Mesendoderm (in vitro differentiated cells): ENCODE data around the gene SMARCD3.

Source experiments
- DNase-seq: peaks from one replicate; pipeline ENCODE4 v3.0.0; 2013
- H2AK5ac ChIP-seq: 2 replicates; pipeline ENCODE4 v1.6.1; 2013; ENCODE audit warnings: low read length, inconsistent platforms
- H2BK120ac ChIP-seq: 2 replicates; pipeline ENCODE4 v1.6.1; 2013; ENCODE audit warnings: low read depth, mild to moderate bottlenecking, low read length, moderate library complexity, mixed read lengths
- H2BK15ac ChIP-seq: replicated peaks from 2 replicates; pipeline ENCODE4 v1.6.1; 2013; ENCODE audit warnings: low read depth, mild to moderate bottlenecking, moderate library complexity
- H2BK5ac ChIP-seq: 2 replicates; pipeline ENCODE4 v1.6.1; 2013; ENCODE audit warnings: low read length, inconsistent platforms
- H3K18ac ChIP-seq: 2 replicates; pipeline ENCODE4 v1.6.1; 2013; ENCODE audit warnings: mild to moderate bottlenecking, low read length, mixed read lengths
- H3K23ac ChIP-seq: one replicate; pipeline ENCODE4 v1.6.1; 2013; ENCODE audit warnings: low read length
- H3K27ac ChIP-seq: 2 replicates; pipeline ENCODE4 v1.5.1; 2013; ENCODE audit warnings: low read depth, mild to moderate bottlenecking, inconsistent platforms, low read length, moderate library complexity
- H3K27me3 ChIP-seq: 2 replicates; pipeline ENCODE4 v1.6.1; 2013; ENCODE audit warnings: low read length, control low read depth, mild to moderate bottlenecking, inconsistent platforms; ENCODE audit not compliant: insufficient read depth, poor library complexity
- H3K36me3 ChIP-seq: 2 replicates; pipeline ENCODE4 v1.6.1; 2013; ENCODE audit warnings: low read length, inconsistent platforms; ENCODE audit not compliant: control insufficient read depth, insufficient read depth
- H3K4ac ChIP-seq: one replicate; pipeline ENCODE4 v1.6.1; 2013; ENCODE audit warnings: low read depth, mild to moderate bottlenecking, low read length, moderate library complexity
- H3K4me1 ChIP-seq: 2 replicates; pipeline ENCODE4 v1.6.1; 2013; ENCODE audit warnings: low read depth, low read length, inconsistent platforms; ENCODE audit not compliant: control insufficient read depth
- H3K4me2 ChIP-seq: 2 replicates; pipeline ENCODE4 v1.6.1; 2013; ENCODE audit warnings: low read length
- H3K4me3 ChIP-seq: 2 replicates; pipeline ENCODE4 v1.5.1; 2013; ENCODE audit warnings: mild to moderate bottlenecking, low read length
- H3K56ac ChIP-seq: one replicate; pipeline ENCODE4 v1.6.1; 2013; ENCODE audit warnings: low read length
- H3K79me1 ChIP-seq: 2 replicates; pipeline ENCODE4 v1.6.1; 2013; ENCODE audit warnings: low read length, inconsistent platforms
- H3K79me2 ChIP-seq: 2 replicates; pipeline ENCODE4 v1.6.1; 2013; ENCODE audit warnings: mild to moderate bottlenecking, low read length; ENCODE audit not compliant: control insufficient read depth, insufficient read depth
- H3K9ac ChIP-seq: 2 replicates; pipeline ENCODE4 v1.6.1; 2013; ENCODE audit warnings: low read length, inconsistent platforms
- H4K5ac ChIP-seq: one replicate; pipeline ENCODE4 v1.6.1; 2013; ENCODE audit warnings: low read length
- H4K8ac ChIP-seq: one replicate; pipeline ENCODE4 v1.6.1; 2013; ENCODE audit warnings: low read depth, mild to moderate bottlenecking, control low read depth, low read length, moderate library complexity
- WGBS: extraction: QIAGEN DNeasy Blood & Tissue Kit; methylation state at CpG from one replicate; pipeline ENCODE4 v1.1.7; 2013; ENCODE audit warnings: low lambda C conversion rate, missing lambda C conversion rate; ENCODE audit not compliant: insufficient coverage; ENCODE audit errors: extremely low coverage; 5-methylcytosine and 5-hydroxymethylcytosine counted together

Gene SMARCD3

DNA sequence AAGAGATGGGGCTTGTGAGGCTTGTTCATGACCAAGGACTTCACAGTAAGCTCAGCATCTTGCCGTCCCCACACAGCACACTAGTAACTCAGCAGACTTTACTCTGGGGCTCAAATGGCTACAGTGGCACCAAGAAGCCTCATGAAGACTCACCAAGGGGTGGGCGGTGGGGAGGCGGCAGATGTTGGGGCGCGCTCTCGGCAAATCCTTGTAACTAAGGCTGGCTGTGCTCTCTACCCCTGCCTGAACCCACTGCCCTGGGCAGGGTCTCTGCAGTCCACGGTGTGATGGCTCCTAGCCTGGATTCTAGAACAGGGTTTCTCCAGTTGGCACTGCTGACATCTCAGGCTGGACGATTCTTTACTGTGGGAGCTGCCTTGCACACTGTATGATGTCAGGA is 12.4 kb upstream of the SMARCD3 start:
- Histone ChIP-seq H3K9ac (no peak overlapping the region), H2BK15ac (no peak overlapping the region), H3K27me3 (no peaks in the 10 kb centered on the region), H2BK120ac (no peak overlapping the region), H3K18ac (no peak overlapping the region), H2BK5ac (no peak overlapping the region), H4K5ac (no peak overlapping the region), H3K4me1 (peaks cover 2% of the 10 kb centered on the region), H3K4me3 (no peak overlapping the region), H2AK5ac (no peak overlapping the region), H3K79me1 (no peaks in the 10 kb centered on the region), H3K27ac (no peak overlapping the region), H3K4me2 (no peak overlapping the region), H3K23ac (peak overlapping the region; percentile 90), H3K79me2 (no peaks in the 10 kb centered on the region), H3K36me3 (no peaks in the 10 kb centered on the region), H3K56ac (no peak overlapping the region), H3K4ac (no peak overlapping the region), H4K8ac (no peak overlapping the region)
- no peak for DNase-seq
- no CpG with 5 or more reads among the region's 8 CpGs for WGBS

DNA sequence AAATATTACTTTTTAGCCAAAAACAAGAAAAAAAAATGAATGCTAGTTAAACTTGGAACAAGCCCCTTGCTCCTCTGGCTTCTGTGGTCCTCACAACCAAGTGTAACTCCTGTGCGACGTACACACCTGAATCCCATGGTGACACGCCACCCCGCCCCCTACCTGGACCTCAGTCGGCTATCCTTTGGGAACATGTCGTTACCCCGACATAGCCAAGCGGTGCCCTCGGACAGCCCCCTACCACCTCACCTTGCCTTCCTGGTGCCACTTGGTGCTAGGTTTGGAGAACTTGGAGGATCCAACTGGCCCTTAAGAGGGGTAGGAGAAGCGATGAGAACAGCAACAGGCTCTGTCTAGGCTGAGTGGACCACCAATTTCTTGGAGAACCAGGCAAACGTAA is 12.0 kb upstream of the SMARCD3 start:
- no peak for DNase-seq
- Histone ChIP-seq H3K4me3 (no peak overlapping the region), H2BK15ac (no peak overlapping the region), H3K9ac (no peak overlapping the region), H3K23ac (peak overlapping the region; percentile 90), H3K56ac (no peak overlapping the region), H4K5ac (no peak overlapping the region), H3K79me2 (no peaks in the 10 kb centered on the region), H3K4me2 (no peak overlapping the region), H3K18ac (no peak overlapping the region), H4K8ac (no peak overlapping the region), H3K27me3 (no peaks in the 10 kb centered on the region), H3K36me3 (no peaks in the 10 kb centered on the region), H3K4ac (no peak overlapping the region), H3K4me1 (peaks cover 2% of the 10 kb centered on the region), H2BK120ac (no peak overlapping the region), H3K79me1 (no peaks in the 10 kb centered on the region), H2AK5ac (no peak overlapping the region), H3K27ac (no peak overlapping the region), H2BK5ac (no peak overlapping the region)
- no CpG with 5 or more reads among the region's 11 CpGs for WGBS

DNA sequence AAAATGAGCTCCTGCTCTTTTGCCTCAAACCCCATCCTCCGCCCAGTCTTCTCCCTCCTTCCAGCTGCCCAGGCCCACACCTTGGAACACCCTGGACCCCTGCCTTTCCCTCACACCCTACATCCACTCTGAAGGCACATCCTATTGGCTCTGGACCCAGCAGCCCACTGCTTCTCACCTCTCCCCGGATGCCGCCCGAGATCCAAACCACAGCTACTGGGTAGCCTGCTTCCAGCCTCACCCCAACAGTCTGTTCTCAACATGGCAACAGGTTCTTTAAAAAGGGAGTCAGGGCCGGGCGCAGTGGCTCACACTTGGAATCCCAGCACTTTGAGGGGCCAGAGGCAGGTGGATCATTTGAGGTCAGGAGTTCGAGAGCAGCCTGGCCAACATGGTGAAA is 9.5 kb upstream of the SMARCD3 start:
- H3K23ac ChIP-seq: no peak overlapping the region
- H3K4me2 ChIP-seq: no peak overlapping the region
- no peak for DNase-seq
- H2BK120ac ChIP-seq: no peak overlapping the region
- H3K79me1 ChIP-seq: no peaks in the 10 kb centered on the region
- H3K27ac ChIP-seq: no peak overlapping the region
- H4K8ac ChIP-seq: no peak overlapping the region
- H3K79me2 ChIP-seq: no peaks in the 10 kb centered on the region
- H4K5ac ChIP-seq: no peak overlapping the region
- no CpG with 5 or more reads among the region's 7 CpGs for WGBS
- H3K4me3 ChIP-seq: no peak overlapping the region
- H3K9ac ChIP-seq: no peak overlapping the region
- no peak overlapping the region for H2BK15ac ChIP-seq
- H3K56ac ChIP-seq: no peak overlapping the region
- peaks cover 2% of the 10 kb centered on the region for H3K4me1 ChIP-seq
- H3K18ac ChIP-seq: no peak overlapping the region
- no peaks in the 10 kb centered on the region for H3K27me3 ChIP-seq
- no peak overlapping the region for H2BK5ac ChIP-seq
- H3K4ac ChIP-seq: no peak overlapping the region
- H3K36me3 ChIP-seq: no peaks in the 10 kb centered on the region
- no peak overlapping the region for H2AK5ac ChIP-seq

DNA sequence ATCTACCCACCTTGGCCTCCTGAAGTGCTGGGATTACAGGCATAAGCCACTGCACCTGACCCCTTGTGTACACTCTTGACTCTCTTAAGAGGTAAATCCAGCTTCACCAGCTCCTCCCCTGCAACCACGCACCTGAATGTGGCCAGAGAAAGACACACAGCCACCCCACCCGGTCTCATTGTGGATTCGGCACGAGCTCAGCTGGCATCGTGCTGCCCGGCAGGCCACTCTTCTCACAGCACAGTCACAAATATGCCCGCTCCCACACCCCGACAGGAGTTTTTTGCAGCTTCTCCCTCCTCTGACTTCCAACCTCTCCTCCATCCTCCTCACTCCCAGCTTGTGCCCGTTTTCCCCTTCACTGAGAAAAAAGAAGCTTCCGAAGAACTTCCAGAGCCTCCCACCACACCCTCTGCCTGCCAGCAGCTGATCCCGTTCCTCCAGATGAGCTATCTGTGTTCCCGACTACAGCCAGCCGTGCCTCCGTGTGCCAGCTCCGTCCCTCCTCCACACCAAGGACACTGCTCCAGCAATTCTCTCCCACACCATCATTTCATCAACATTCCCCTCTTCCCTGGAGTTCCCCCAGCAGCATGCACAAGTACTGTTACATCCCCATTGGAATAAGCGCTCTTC is 8.0 kb upstream of the SMARCD3 start:
- Histone ChIP-seq H2AK5ac (no peak overlapping the region), H4K5ac (no peak overlapping the region), H3K4me2 (no peak overlapping the region)

DNA sequence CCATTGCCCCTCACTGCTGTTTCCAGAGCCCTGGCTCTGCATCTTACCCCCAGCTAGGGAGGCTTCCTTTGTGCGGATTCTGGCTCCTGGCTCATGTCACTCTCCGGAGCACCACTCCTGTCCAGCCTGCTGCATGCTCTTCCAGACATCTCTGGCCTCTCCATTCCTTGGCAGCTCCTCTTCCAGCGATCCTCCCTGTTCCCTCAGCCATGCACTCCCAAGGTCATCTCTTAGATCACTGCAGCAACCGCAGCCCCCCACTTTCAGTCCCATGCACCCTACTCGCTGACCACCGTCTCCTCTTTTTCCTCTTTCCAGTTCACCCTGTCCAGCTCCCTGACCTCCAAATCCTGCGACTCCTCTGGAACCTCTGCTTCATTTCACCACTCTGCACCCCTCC is 6.9 kb upstream of the SMARCD3 start:
- H3K18ac ChIP-seq: no peak overlapping the region
- H3K56ac ChIP-seq: no peak overlapping the region
- no peak overlapping the region for H4K5ac ChIP-seq
- H3K27ac ChIP-seq: no peak overlapping the region
- no peak overlapping the region for H3K9ac ChIP-seq
- no peak overlapping the region for H3K23ac ChIP-seq
- no peaks in the 10 kb centered on the region for H3K79me2 ChIP-seq
- no peak overlapping the region for H3K4me3 ChIP-seq
- H3K36me3 ChIP-seq: no peaks in the 10 kb centered on the region
- H2AK5ac ChIP-seq: no peak overlapping the region
- H4K8ac ChIP-seq: no peak overlapping the region
- H2BK120ac ChIP-seq: no peak overlapping the region
- no CpG with 5 or more reads among the region's 7 CpGs for WGBS
- H3K4me1 ChIP-seq: peaks cover 11% of the 10 kb centered on the region
- no peak overlapping the region for H3K4ac ChIP-seq
- H2BK15ac ChIP-seq: no peak overlapping the region
- H2BK5ac ChIP-seq: no peak overlapping the region
- no peaks in the 10 kb centered on the region for H3K27me3 ChIP-seq
- H3K4me2 ChIP-seq: no peak overlapping the region
- DNase-seq: no peak
- H3K79me1 ChIP-seq: no peaks in the 10 kb centered on the region

More for the DNA sequence above, 8.0 kb upstream of the SMARCD3 start:
- no peak overlapping the region for H3K18ac ChIP-seq
- H2BK5ac ChIP-seq: no peak overlapping the region
- no peaks in the 10 kb centered on the region for H3K79me2 ChIP-seq
- H3K36me3 ChIP-seq: no peaks in the 10 kb centered on the region
- DNase-seq: no peak
- no peak overlapping the region for H3K56ac ChIP-seq
- no peak overlapping the region for H3K4me3 ChIP-seq
- no peak overlapping the region for H4K8ac ChIP-seq
- no peak overlapping the region for H3K9ac ChIP-seq
- peaks cover 6% of the 10 kb centered on the region for H3K4me1 ChIP-seq
- no peak overlapping the region for H2BK15ac ChIP-seq
- no peak overlapping the region for H2BK120ac ChIP-seq
- no peaks in the 10 kb centered on the region for H3K79me1 ChIP-seq
- no peaks in the 10 kb centered on the region for H3K27me3 ChIP-seq
- H3K4ac ChIP-seq: no peak overlapping the region
- WGBS: no CpG with 5 or more reads among the region's 16 CpGs
- no peak overlapping the region for H3K27ac ChIP-seq
- H3K23ac ChIP-seq: no peak overlapping the region

DNA sequence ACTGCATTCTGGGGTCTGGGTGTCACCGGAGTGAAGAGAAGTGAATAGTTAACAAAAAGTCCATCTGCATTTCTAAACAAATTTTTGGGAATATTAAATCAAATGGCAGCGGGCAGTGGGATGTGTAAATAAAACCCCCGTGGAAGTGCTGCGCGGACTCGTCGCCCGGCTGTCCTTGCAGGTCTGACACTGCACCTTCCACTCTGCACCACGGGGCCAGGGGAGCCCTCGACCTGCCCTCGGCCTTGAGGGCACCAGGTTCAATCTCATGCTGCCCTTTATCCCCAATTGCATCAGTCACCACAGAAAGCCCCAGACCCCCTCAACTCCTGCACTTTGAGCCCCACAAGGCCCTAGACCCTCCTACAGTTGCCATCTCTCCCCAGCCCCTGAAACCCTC is 6.4 kb upstream of the SMARCD3 start:
- Histone ChIP-seq H2BK15ac (no peak overlapping the region), H3K36me3 (no peaks in the 10 kb centered on the region), H2BK5ac (no peak overlapping the region), H4K5ac (no peak overlapping the region), H3K79me2 (no peaks in the 10 kb centered on the region), H3K4me3 (no peak overlapping the region), H3K23ac (no peak overlapping the region), H2AK5ac (no peak overlapping the region), H2BK120ac (no peak overlapping the region), H3K4me1 (peaks cover 16% of the 10 kb centered on the region), H3K56ac (no peak overlapping the region), H3K9ac (no peak overlapping the region), H3K4ac (no peak overlapping the region), H3K18ac (no peak overlapping the region), H3K79me1 (no peaks in the 10 kb centered on the region), H3K27me3 (no peaks in the 10 kb centered on the region), H4K8ac (no peak overlapping the region), H3K27ac (no peak overlapping the region), H3K4me2 (no peak overlapping the region)
- WGBS: no CpG with 5 or more reads among the region's 11 CpGs
- DNase-seq: no peak
